HCT116 (cell line): ENCODE results near the gene TRRAP. TPM values are rescaled to one million over a fixed set of nuclear protein-coding genes. Genes with fewer than 3 reads are reported as not detected.

ENCODE experiments used
- ATAC-seq: fragments of 200-7000 bp; cut with Tn5 transposase; 2 replicates; pipeline ENCODE4 v1.9.1; 2020; ENCODE audit warnings: mild to moderate bottlenecking, moderate library complexity
- BruUV-seq: library from RNA; stranded (reverse); fragments of 400-500 nt; replicated peaks from 2 replicates; lab custom pipeline; 2021; lab: Mats Ljungman, UMichigan
- CTCF ChIA-PET: fragments of 300-600 bp; sonication (Branson Sonifier 250); formaldehyde crosslinking; loops from one replicate; lab custom pipeline; 2021; ENCODE audit warnings: antibody characterized with exemption; lab: Charles Lee
- POLR2A ChIA-PET: fragments of 300-600, 350-600 bp; sonication (Branson Sonifier 250); formaldehyde crosslinking; loops from one replicate; lab custom pipeline; 2021; ENCODE audit warnings: antibody characterized with exemption; lab: Charles Lee
- RAD21 ChIA-PET, 2 experiments: fragments of 300-600 bp; sonication (Branson Sonifier 250); formaldehyde crosslinking; loops; one replicate each; lab custom pipeline; 2023; ENCODE audit warnings: low total read pairs in 2 of 2; ENCODE audit not compliant: uncharacterized antibody in 2 of 2, unreplicated experiment in 2 of 2, low non-redundant PET in 1 of 2; lab: Charles Lee
- DNase-seq: peaks from one replicate; pipeline ENCODE4 v3.0.0-alpha.2; 2010; ENCODE audit warnings: low read depth, low spot score
- H2AFZ ChIP-seq: fragments of 200-600 bp; shearing (Covaris generic), sonication (generic); 2 replicates; pipeline ENCODE4 v1.6.1; 2017; ENCODE audit warnings: low read depth, mixed run types, mixed read lengths, antibody characterized with exemption, low read length; ENCODE audit not compliant: poor library complexity, severe bottlenecking
- H3K27ac ChIP-seq: 2 replicates; pipeline ENCODE4 v1.5.1; 2012; ENCODE audit warnings: low read depth, low read length
- H3K27me3 ChIP-seq: fragments of 200-600 bp; sonication (generic); 2 replicates; pipeline ENCODE4 v1.6.1; 2016; ENCODE audit warnings: mixed run types, low read length, mixed read lengths; ENCODE audit not compliant: insufficient read depth
- H3K36me3 ChIP-seq, 2 experiments: fragments of 200-500 bp in 1 of 2; fragments of 200-600 bp in 1 of 2; sonication (Bioruptor generic) in 1 of 2; sonication (generic) in 1 of 2; 2 replicates each; pipeline versions ENCODE4 v1.5.1 to v1.6.1; 2014 to 2016; ENCODE audit warnings: low read length in 2 of 2, inconsistent platforms in 1 of 2, mixed read lengths in 1 of 2, mixed run types in 1 of 2; ENCODE audit not compliant: insufficient read depth in 2 of 2, control insufficient read depth in 1 of 2
- H3K4me1 ChIP-seq, 2 experiments: fragments of 200-600 bp in 1 of 2; sonication (generic) in 1 of 2; 2 replicates each; pipeline versions ENCODE4 v1.5.1 to v1.6.1; 2012 to 2017; ENCODE audit warnings: low read length in 2 of 2, inconsistent platforms in 1 of 2, mild to moderate bottlenecking in 1 of 2, mixed read lengths in 1 of 2, mixed run types in 1 of 2, moderate library complexity in 1 of 2; ENCODE audit not compliant: insufficient read depth in 2 of 2, control insufficient read depth in 1 of 2
- H3K4me2 ChIP-seq: fragments of 200-600 bp; sonication (generic); 2 replicates; pipeline ENCODE4 v1.6.1; 2017; ENCODE audit warnings: mixed run types, low read length, mixed read lengths
- H3K4me3 ChIP-seq, 2 experiments: fragments of 200-600 bp in 1 of 2; sonication (generic) in 1 of 2; replicated peaks in 1 of 2; 2 replicates each; pipeline ENCODE4 v1.5.1; 2011 to 2016; ENCODE audit warnings: low read length in 2 of 2, control low read depth in 1 of 2, low read depth in 1 of 2, mild to moderate bottlenecking in 1 of 2, mixed read lengths in 1 of 2, mixed run types in 1 of 2
- H3K79me2 ChIP-seq: fragments of 200-600 bp; sonication (generic); 2 replicates; pipeline ENCODE4 v1.6.1; 2017; ENCODE audit warnings: mild to moderate bottlenecking, mixed run types, low read length, moderate library complexity, mixed read lengths; ENCODE audit not compliant: insufficient read depth
- H3K9ac ChIP-seq: fragments of 200-600 bp; sonication (generic); 2 replicates; pipeline ENCODE4 v1.6.1; 2016; ENCODE audit warnings: low read length, mixed read lengths
- H3K9me2 ChIP-seq: fragments of 200-600 bp; sonication (generic), shearing (Covaris generic); 2 replicates; pipeline ENCODE4 v1.6.1; 2017; ENCODE audit warnings: mixed run types, mild to moderate bottlenecking, moderate library complexity; ENCODE audit not compliant: insufficient read depth
- H3K9me3 ChIP-seq, 2 experiments: fragments of 200-500 bp in 1 of 2; fragments of 200-600 bp in 1 of 2; sonication (Bioruptor generic) in 1 of 2; sonication (generic) in 1 of 2; 2 replicates each; pipeline ENCODE4 v1.6.1; 2014 to 2017; ENCODE audit warnings: low read length in 2 of 2, mixed read lengths in 2 of 2, inconsistent platforms in 1 of 2, low read depth in 1 of 2, mild to moderate bottlenecking in 1 of 2, mixed run types in 1 of 2, moderate library complexity in 1 of 2; ENCODE audit not compliant: control insufficient read depth in 1 of 2, insufficient read depth in 1 of 2
- H4K20me1 ChIP-seq: fragments of 200-600 bp; sonication (generic), shearing (Covaris generic); 2 replicates; pipeline ENCODE4 v1.6.1; 2017; ENCODE audit warnings: mixed run types, mild to moderate bottlenecking, moderate library complexity; ENCODE audit not compliant: insufficient read depth
- ATF3 ChIP-seq: IDR thresholded peaks from 2 replicates; pipeline ENCODE4 v1.6.1; 2012
- CBX3 ChIP-seq: IDR thresholded peaks from 2 replicates; pipeline ENCODE4 v1.6.1; 2012; ENCODE audit warnings: low read depth
- CEBPB ChIP-seq: IDR thresholded peaks from 2 replicates; pipeline ENCODE4 v1.6.1; 2012; ENCODE audit warnings: low read depth
- CTCF ChIP-seq, 3 experiments: fragments of 200-600 bp in 1 of 3; sonication (generic) in 1 of 3; IDR thresholded peaks in 2 of 3; conservative IDR thresholded peaks in 1 of 3; 2 replicates each; pipeline ENCODE4 v1.5.1; 2012 to 2017; ENCODE audit warnings: low read depth in 2 of 3, low read length in 2 of 3, antibody characterized with exemption in 1 of 3, borderline replicate concordance in 1 of 3, control low read depth in 1 of 3, mild to moderate bottlenecking in 1 of 3, mixed read lengths in 1 of 3, mixed run types in 1 of 3, moderate library complexity in 1 of 3; ENCODE audit not compliant: insufficient read depth in 1 of 3
- EGR1 ChIP-seq: IDR thresholded peaks from 2 replicates; pipeline ENCODE4 v1.6.1; 2012; ENCODE audit warnings: low read depth
- ELF1 ChIP-seq: IDR thresholded peaks from 2 replicates; pipeline ENCODE4 v1.6.1; 2012; ENCODE audit warnings: low read depth, borderline replicate concordance
- EZH2 ChIP-seq: fragments of 200-600 bp; sonication (generic); IDR thresholded peaks from 2 replicates; pipeline ENCODE4 v1.6.1; 2017; ENCODE audit warnings: antibody characterized with exemption, mixed run types
- EZH2phosphoT487 ChIP-seq: fragments of 200-600 bp; IDR thresholded peaks from 2 replicates; pipeline ENCODE4 v1.6.1; 2018; ENCODE audit warnings: antibody characterized with exemption, borderline replicate concordance
- FOSL1 ChIP-seq: IDR thresholded peaks from 2 replicates; pipeline ENCODE4 v1.6.1; 2012; ENCODE audit warnings: low read depth
- JUND ChIP-seq: IDR thresholded peaks from 2 replicates; pipeline ENCODE4 v1.6.1; 2012
- MAX ChIP-seq: IDR thresholded peaks from 2 replicates; pipeline ENCODE4 v1.6.1; 2012
- POLR2A ChIP-seq: IDR thresholded peaks from 2 replicates; pipeline ENCODE4 v1.7.0; 2011; ENCODE audit warnings: borderline replicate concordance; ENCODE audit not compliant: insufficient read depth, insufficient read length; ENCODE audit errors: extremely low read depth
- POLR2AphosphoS5 ChIP-seq: IDR thresholded peaks from 2 replicates; pipeline ENCODE4 v1.6.1; 2011; ENCODE audit warnings: mild to moderate bottlenecking, low read depth, low read length, moderate library complexity
- RAD21 ChIP-seq: IDR thresholded peaks from 2 replicates; pipeline ENCODE4 v1.6.1; 2012; ENCODE audit warnings: low read depth, mild to moderate bottlenecking
- REST ChIP-seq: IDR thresholded peaks from 2 replicates; pipeline ENCODE4 v1.6.1; 2012; ENCODE audit warnings: low read depth
- SRF ChIP-seq: IDR thresholded peaks from 2 replicates; pipeline ENCODE4 v1.6.1; 2012; ENCODE audit warnings: low read depth
- YY1 ChIP-seq: IDR thresholded peaks from 2 replicates; pipeline ENCODE4 v1.6.1; 2011; ENCODE audit warnings: low read length, low read depth, moderate library complexity, mild to moderate bottlenecking; ENCODE audit not compliant: insufficient replicate concordance; ENCODE audit errors: extremely low read depth
- ZBTB33 ChIP-seq: IDR thresholded peaks from 2 replicates; pipeline ENCODE4 v1.6.1; 2011; ENCODE audit warnings: mild to moderate bottlenecking, low read length, moderate library complexity; ENCODE audit not compliant: insufficient replicate concordance; ENCODE audit errors: extremely low read depth
- ZNF274 ChIP-seq: fragments of 200-500 bp; sonication (Bioruptor generic); IDR thresholded peaks from 2 replicates; pipeline ENCODE4 v1.6.1; 2014; ENCODE audit warnings: mild to moderate bottlenecking, low read depth, low read length, inconsistent platforms
- intact Hi-C: fragments of 100-400 bp; cut with micrococcal nuclease; formaldehyde crosslinking; loops from 2 replicates; pipeline ENCODE4 v1.10.0; 2022
- total RNA-seq: library from RNA; stranded (reverse); gene quantifications from one replicate; pipeline ENCODE4 v1.2.1, GENCODE V29; 2021; ENCODE audit not compliant: unreplicated experiment

TRRAP gene
- total RNA-seq, 1 experiment from 2014 or later: 44.5 TPM

- TF ChIP-seq ZNF274: no peak
- TF ChIP-seq CBX3: no peak
- no peak for TF ChIP-seq YY1
- TF ChIP-seq POLR2A: no peak
- TF ChIP-seq FOSL1: no peak
- TF ChIP-seq RAD21: no peak
- no peak for TF ChIP-seq JUND
- no peak for TF ChIP-seq EGR1
- TF ChIP-seq ATF3: no peak
These were observed 48.8 kb downstream of the TRRAP start (continued) for GRCh38 chr7:98927125-98927524.

- no TSS peak for BruUV-seq
- RAD21 ChIA-PET: no interaction called here
- Histone ChIP-seq H3K27ac (no peak overlapping the region), H4K20me1 (no peaks in the 10 kb centered on the region), H3K4me3 (no peak overlapping the region), H3K27me3 (no peaks in the 10 kb centered on the region), H3K79me2 (no peaks in the 10 kb centered on the region), H3K4me1 (no peaks in the 10 kb centered on the region), H3K9ac (no peak overlapping the region), H3K9me2 (no peaks in the 10 kb centered on the region), H3K4me2 (no peak overlapping the region), H2AFZ (no peak overlapping the region), H3K9me3 (no peaks in the 10 kb centered on the region), H3K36me3 (peaks cover 50 to 70% of the 10 kb centered on the region in 2 experiments)
- no peak for DNase-seq
- intact Hi-C loops: no loop called here
- ATAC-seq: no peak
- CTCF ChIA-PET: no interaction called here
- POLR2A ChIA-PET: no interaction called here
- TF ChIP-seq CEBPB (no peak), CTCF (IDR thresholded peaks at IDR 0.05 in 2 of 3, conservative IDR thresholded peaks at IDR 0.05 in 1 of 3; ENCODE audit: borderline replicate concordance in 1 of 3, insufficient read depth in 1 of 3, low read depth in 2 of 3, low read length in 2 of 3) (no peak), CBX3 (no peak), EZH2 (no peak), ELF1 (no peak), ZBTB33 (no peak), EZH2phosphoT487 (no peak), REST (no peak), SRF (no peak), MAX (no peak), YY1 (no peak), ZNF274 (no peak), JUND (no peak), FOSL1 (no peak), POLR2AphosphoS5 (no peak)
These were observed 52.1 kb downstream of the TRRAP start for GRCh38 chr7:98930464-98930863.
